Kidney glomerular epithelial cell (primary cell): ENCODE measurements around the gene CCDC81.

Experiments
- DNase-seq: peaks from one replicate; lab custom pipeline; 2025; lab: John Stamatoyannopoulos, UW

CCDC81 gene

DNA sequence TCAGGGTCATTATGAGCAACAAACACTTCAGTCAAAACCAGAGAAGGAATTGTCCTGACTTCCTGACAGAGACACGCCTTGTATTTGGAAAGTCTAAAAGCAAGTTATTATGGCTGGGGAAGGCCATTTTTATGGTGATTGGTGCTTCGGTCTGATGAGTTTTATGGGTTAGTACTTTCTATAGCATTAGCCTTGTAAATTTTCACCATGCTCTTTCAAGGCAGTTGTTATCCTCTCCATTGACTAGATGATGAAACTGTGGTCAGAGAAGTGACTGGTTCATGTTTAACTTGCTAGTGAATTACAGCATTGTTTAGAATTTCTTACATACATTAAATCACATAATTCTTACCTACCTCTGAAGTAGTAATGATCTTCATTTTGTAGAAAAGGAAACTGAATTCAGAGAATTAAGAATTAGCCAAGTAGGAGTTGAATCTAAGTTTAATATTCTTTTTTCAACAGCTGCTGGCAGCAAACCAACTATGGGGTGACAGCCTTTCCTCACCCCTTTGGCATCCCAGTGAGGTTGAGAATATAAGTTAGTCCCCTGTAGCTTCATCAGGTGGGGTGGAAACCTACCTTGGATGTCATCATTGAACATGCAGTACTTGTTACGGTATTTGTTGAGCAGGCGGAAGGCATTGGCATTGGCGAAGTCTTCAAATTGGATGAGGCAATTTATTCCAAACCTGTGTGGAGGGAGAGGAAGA, 90.0 kb downstream of the CCDC81 start:
- no peak for DNase-seq

GRCh38 chr11:86468169-86468568, 93.5 kb downstream of the CCDC81 start:
- DNase-seq: no peak

- DNase-seq: no peak
Measured at GRCh38 chr11:86469491-86470388, 95.1 kb downstream of the CCDC81 start.
